AG04450 (cell line): ENCODE results near the gene SOSTDC1. TPM values are rescaled to one million over a fixed set of nuclear protein-coding genes. Genes with fewer than 3 reads are reported as not detected.

Source experiments
- CTCF ChIA-PET: fragments of 300-600, 350-600 bp; formaldehyde crosslinking; extraction: SDS; loops from one replicate; lab custom pipeline; 2022; ENCODE audit warnings: antibody characterized with exemption, inconsistent platforms; lab: Charles Lee
- POLR2A ChIA-PET: fragments of 350-600 bp; formaldehyde crosslinking; extraction: SDS; loops from one replicate; lab custom pipeline; 2021; ENCODE audit warnings: antibody characterized with exemption, inconsistent platforms; lab: Yijun Ruan, JAX
- DNase-seq: peaks from one replicate; pipeline ENCODE4 v3.0.0-alpha.2; 2011; ENCODE audit warnings: low read depth, low spot score
- H3K27ac ChIP-seq: one replicate; pipeline ENCODE4 v1.5.1; 2012; ENCODE audit warnings: low read depth, low read length, control low read depth
- H3K27me3 ChIP-seq: one replicate; pipeline ENCODE4 v1.6.0; 2012; ENCODE audit warnings: low read length; ENCODE audit not compliant: control insufficient read depth, insufficient read depth
- H3K4me3 ChIP-seq: 2 replicates; pipeline ENCODE4 v1.5.1; 2011; ENCODE audit warnings: mild to moderate bottlenecking, low read depth, low read length, control low read depth
- H3K9me3 ChIP-seq: 2 replicates; pipeline ENCODE4 v1.5.1; 2012; ENCODE audit warnings: low read length; ENCODE audit not compliant: control insufficient read depth, insufficient read depth
- CTCF ChIP-seq: IDR thresholded peaks from 2 replicates; pipeline ENCODE4 v1.5.1; 2011; ENCODE audit warnings: low read depth, low read length, control low read depth, inconsistent platforms
- polyA plus RNA-seq: library from polyadenylated mRNA; depleted of rRNA; stranded (reverse); fragments of >200 nt; gene quantifications from 2 replicates; pipeline ENCODE4 v1.2.3, GENCODE V29; 2011

SOSTDC1 gene
- polyA plus RNA-seq, 1 experiment: 0.11 TPM

- Histone ChIP-seq H3K27ac (no peak overlapping the region), H3K9me3 (no peaks in the 10 kb centered on the region), H3K27me3 (no peaks in the 10 kb centered on the region), H3K4me3 (no peak overlapping the region)
- no peak for DNase-seq
- POLR2A ChIA-PET: no interaction called here
- TF ChIP-seq CTCF: no peak
- CTCF ChIA-PET: no interaction called here
These were observed 26.6 kb downstream of the SOSTDC1 start for GRCh38 chr7:16438988-16439387.

- DNase-seq: no peak
- H3K4me3 ChIP-seq: no peak overlapping the region
- no peaks in the 10 kb centered on the region for H3K27me3 ChIP-seq
- no peaks in the 10 kb centered on the region for H3K9me3 ChIP-seq
- TF ChIP-seq CTCF: no peak
- H3K27ac ChIP-seq: no peak overlapping the region
- ChIA-PET CTCF (interaction anchor here (7.2 kb wide), 1 partner anchor 129 kb away, joined by 127 read pairs; no protein-coding TSS in a partner anchor), POLR2A (no interaction called here)
These were observed 29.2 kb downstream of the SOSTDC1 start for GRCh38 chr7:16436306-16436705.

- DNase-seq: no peak
- TF ChIP-seq CTCF: no peak
- Histone ChIP-seq H3K27ac (no peak overlapping the region), H3K9me3 (no peaks in the 10 kb centered on the region), H3K4me3 (no peak overlapping the region), H3K27me3 (no peaks in the 10 kb centered on the region)
- POLR2A ChIA-PET: no interaction called here
- CTCF ChIA-PET: interaction anchor here (7.2 kb wide), 1 partner anchor 132 kb away, joined by 127 read pairs; no protein-coding TSS in a partner anchor
These were observed 31.9 kb downstream of the SOSTDC1 start for GRCh38 chr7:16433568-16434122.

- H3K27ac ChIP-seq: no peak overlapping the region
These were observed 33.2 kb downstream of the SOSTDC1 start for GRCh38 chr7:16432425-16432731.

More at GRCh38 chr7:16432425-16432731, 33.2 kb downstream of the SOSTDC1 start:
- ChIA-PET POLR2A (no interaction called here), CTCF (interaction anchor here (0.7 to 7.2 kb wide), 6 partner anchors 10 to 201 kb away, joined by 3 to 127 read pairs (median 3); no protein-coding TSS in a partner anchor)
- H3K27me3 ChIP-seq: no peaks in the 10 kb centered on the region
- H3K4me3 ChIP-seq: no peak overlapping the region
- no peaks in the 10 kb centered on the region for H3K9me3 ChIP-seq
- no peak for DNase-seq
- no peak for TF ChIP-seq CTCF
